CD14-positive monocyte (primary cell): Measurements from ENCODE around the gene NDUFA13. TPM values are rescaled to one million over a fixed set of nuclear protein-coding genes. Genes with fewer than 3 reads are reported as not detected.

Source experiments
- DNase-seq, 3 donors: peaks; one replicate each; pipeline ENCODE4 v3.0.0-alpha.2; 2011 to 2022
- H2AFZ ChIP-seq: 2 replicates; pipeline ENCODE4 v1.6.0; 2012; ENCODE audit warnings: mild to moderate bottlenecking, low read depth, low read length, inconsistent platforms; ENCODE audit not compliant: insufficient read depth, poor library complexity, severe bottlenecking
- H3K27ac ChIP-seq, 2 donors: 1 replicate in 1 of 2; 2 replicates in 1 of 2; pipeline ENCODE4 v1.5.1; 2012 to 2013; ENCODE audit warnings: low read length in 2 of 2, control low read depth in 1 of 2, inconsistent platforms in 1 of 2, low read depth in 1 of 2, mild to moderate bottlenecking in 1 of 2
- H3K27me3 ChIP-seq, 2 donors: one replicate each; pipeline versions ENCODE4 v1.6.0 to v1.6.1; 2011 to 2013; ENCODE audit warnings: low read length in 2 of 2; ENCODE audit not compliant: control insufficient read depth in 2 of 2, insufficient read depth in 2 of 2
- H3K36me3 ChIP-seq, 2 donors: replicated peaks in 1 of 2; 1 replicate in 1 of 2; 2 replicates in 1 of 2; pipeline versions ENCODE4 v1.5.1 to v1.6.1; 2012 to 2013; ENCODE audit warnings: low read length in 2 of 2, control low read depth in 1 of 2, inconsistent platforms in 1 of 2, mild to moderate bottlenecking in 1 of 2; ENCODE audit not compliant: insufficient read depth in 2 of 2, control insufficient read depth in 1 of 2
- H3K4me1 ChIP-seq, 2 donors: 1 replicate in 1 of 2; 2 replicates in 1 of 2; pipeline versions ENCODE4 v1.5.1 to v1.6.1; 2012 to 2013; ENCODE audit warnings: low read length in 2 of 2, control low read depth in 1 of 2, inconsistent platforms in 1 of 2, mild to moderate bottlenecking in 1 of 2, moderate library complexity in 1 of 2; ENCODE audit not compliant: insufficient read depth in 2 of 2, control insufficient read depth in 1 of 2
- H3K4me2 ChIP-seq: replicated peaks from 2 replicates; pipeline ENCODE3; 2012; ENCODE audit warnings: low read length, moderate library complexity, mild to moderate bottlenecking; ENCODE audit not compliant: poor library complexity, severe bottlenecking; ENCODE audit errors: extremely low read depth
- H3K4me3 ChIP-seq, 3 experiments: fragments of 200-600 bp in 1 of 3; sonication (generic) in 1 of 3; replicated peaks in 1 of 3; 1 replicate in 2 of 3; 2 replicates in 1 of 3; pipeline ENCODE4 v1.5.1; 2011 to 2013; ENCODE audit warnings: low read length in 3 of 3, mild to moderate bottlenecking in 3 of 3, control low read depth in 2 of 3, low read depth in 2 of 3, inconsistent platforms in 1 of 3, moderate library complexity in 1 of 3
- H3K79me2 ChIP-seq: 2 replicates; pipeline ENCODE4 v1.6.0; 2012; ENCODE audit warnings: mild to moderate bottlenecking, control low read depth, inconsistent platforms, low read length, moderate library complexity; ENCODE audit not compliant: insufficient read depth
- H3K9ac ChIP-seq: 2 replicates; pipeline ENCODE4 v1.6.0; 2017; ENCODE audit warnings: low read length, mild to moderate bottlenecking; ENCODE audit not compliant: insufficient read depth, poor library complexity, severe bottlenecking
- H3K9me3 ChIP-seq, 2 donors: replicated peaks in 1 of 2; 1 replicate in 1 of 2; 2 replicates in 1 of 2; pipeline versions ENCODE4 v1.5.1 to v1.6.1; 2012 to 2013; ENCODE audit warnings: low read length in 2 of 2, control low read depth in 1 of 2; ENCODE audit not compliant: control insufficient read depth in 1 of 2, insufficient read depth in 1 of 2
- H4K20me1 ChIP-seq: 2 replicates; pipeline ENCODE4 v1.6.0; 2012; ENCODE audit warnings: mild to moderate bottlenecking, low read length, control low read depth, moderate library complexity; ENCODE audit not compliant: insufficient read depth
- H3K27ac Mint-ChIP-seq, 7 donors: one replicate each; pipeline ENCODE4 v1.8.0; 2020; ENCODE audit warnings: mild to moderate bottlenecking in 7 of 7, mixed read lengths in 7 of 7, moderate library complexity in 6 of 7, inconsistent platforms in 2 of 7
- H3K27me3 Mint-ChIP-seq, 3 donors: one replicate each; pipeline ENCODE4 v1.8.0; 2021 to 2022; ENCODE audit warnings: low read depth in 3 of 3, mild to moderate bottlenecking in 3 of 3, mixed read lengths in 3 of 3, moderate library complexity in 3 of 3, inconsistent platforms in 1 of 3
- H3K36me3 Mint-ChIP-seq, 2 donors: one replicate each; pipeline ENCODE4 v1.8.0; 2020; ENCODE audit warnings: mixed read lengths in 2 of 2, inconsistent platforms in 1 of 2, mild to moderate bottlenecking in 1 of 2
- H3K4me1 Mint-ChIP-seq: one replicate; pipeline ENCODE4 v1.8.0; 2020; ENCODE audit warnings: mild to moderate bottlenecking, mixed read lengths
- H3K4me3 Mint-ChIP-seq, 2 donors: one replicate each; pipeline ENCODE4 v1.8.0; 2020; ENCODE audit warnings: mild to moderate bottlenecking in 2 of 2, mixed read lengths in 2 of 2, moderate library complexity in 1 of 2
- H3K9me3 Mint-ChIP-seq, 7 donors: one replicate each; pipeline ENCODE4 v1.8.0; 2020 to 2022; ENCODE audit warnings: mixed read lengths in 7 of 7, mild to moderate bottlenecking in 6 of 7, moderate library complexity in 6 of 7, inconsistent platforms in 2 of 7
- WGBS: methylation state at CpG from one replicate; pipeline ENCODE4 v1.1.5; 2013; ENCODE audit warnings: missing lambda C conversion rate; ENCODE audit not compliant: insufficient coverage; 5-methylcytosine and 5-hydroxymethylcytosine counted together
- intact Hi-C, 2 donors: fragments of 100-400 bp; cut with micrococcal nuclease; formaldehyde crosslinking; loops; one replicate each; pipeline versions ENCODE4 v1.15.0 to v1.15.1; 2023
- polyA plus RNA-seq, 3 donors: library from polyadenylated mRNA; depleted of rRNA in 1 of 3; unstranded in 2 of 3; stranded (reverse) in 1 of 3; fragments of 300-500 nt in 2 of 3; fragments of >200 nt in 1 of 3; fragmentation: Illumina TruSeq in 2 of 3; gene quantifications; 1 replicate in 2 of 3; 2 replicates in 1 of 3; pipeline ENCODE4 v1.2.3, GENCODE V29; 2012 to 2021
- TF ChIP-seq, protein P1 (sequence below): fragments of 200-600 bp; IDR thresholded peaks from one replicate; pipeline ENCODE4 v1.8.0; 2022; ENCODE audit warnings: antibody characterized with exemption, mild to moderate bottlenecking

Gene NDUFA13
- polyA plus RNA-seq, 3 donors: 86.7 to 433 (median 361) TPM

DNA sequence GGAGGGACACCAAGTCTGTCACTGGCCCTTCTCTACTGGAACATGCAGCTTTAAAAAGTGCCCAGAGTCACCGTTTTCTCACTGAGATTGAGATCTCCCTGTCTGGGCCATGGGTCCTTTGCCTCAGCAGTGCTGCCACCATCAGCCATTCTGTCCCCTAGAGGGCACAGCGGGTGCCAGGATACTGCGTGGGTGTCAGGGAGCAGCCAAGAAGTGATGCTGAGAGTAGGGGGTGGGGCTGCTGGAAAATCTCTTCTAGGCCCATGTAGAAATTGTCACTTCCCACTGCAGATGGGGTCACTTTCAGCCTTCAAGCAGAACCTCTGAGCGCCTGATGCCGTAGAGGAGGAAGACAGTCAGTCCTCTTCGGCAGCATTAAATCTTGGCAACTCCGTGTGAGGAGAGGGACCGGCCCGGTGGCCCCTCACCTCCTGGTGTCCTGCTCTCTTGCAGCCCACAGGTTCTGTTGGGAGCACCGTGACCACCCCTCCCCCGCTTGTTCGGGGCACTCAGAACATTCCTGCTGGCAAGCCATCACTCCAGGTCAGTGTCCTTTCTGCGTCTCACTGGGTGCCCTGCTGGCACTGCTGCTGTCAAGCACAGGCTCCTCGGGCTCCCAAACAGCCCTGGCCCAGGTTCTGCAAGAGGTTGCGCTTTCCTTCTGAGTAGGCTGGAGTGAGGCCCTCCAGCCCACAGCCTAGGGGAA is 22.0 kb upstream of the NDUFA13 start:
- H3K27ac ChIP-seq: peak overlapping the region in 1 of 2 donors; percentile 20

More for the DNA sequence above, 22.0 kb upstream of the NDUFA13 start:
- H3K4me3 Mint-ChIP-seq: no peak overlapping the region
- peaks cover 65 to 85% of the 10 kb centered on the region in 2 donors for H3K36me3 Mint-ChIP-seq
- H3K4me1 Mint-ChIP-seq: peaks cover 19% of the 10 kb centered on the region
- H3K27ac Mint-ChIP-seq: peak overlapping the region in 1 of 7 donors; percentile 58
- H3K36me3 ChIP-seq: peaks cover 70 to 81% of the 10 kb centered on the region in 2 donors
- H2AFZ ChIP-seq: no peak overlapping the region
- no peaks in the 10 kb centered on the region for H3K9me3 ChIP-seq
- intact Hi-C loops: loop anchor here in 1 of 2 donors (5.0 kb wide), 1 partner anchor 347 kb away; no protein-coding TSS in a partner anchor
- H3K4me3 ChIP-seq: no peak overlapping the region
- H3K4me1 ChIP-seq: peaks cover 14 to 17% of the 10 kb centered on the region in 2 donors
- peaks cover 0 to 1% (median 0%) of the 10 kb centered on the region in 3 donors for H3K27me3 Mint-ChIP-seq
- no peak overlapping the region for H3K9ac ChIP-seq
- WGBS: 98% methylated on average over 13 of the region's 15 CpGs
- peaks cover 0 to 2% (median 0%) of the 10 kb centered on the region in 7 donors for H3K9me3 Mint-ChIP-seq
- no peaks in the 10 kb centered on the region for H3K27me3 ChIP-seq
- peaks cover 54% of the 10 kb centered on the region for H4K20me1 ChIP-seq
- H3K79me2 ChIP-seq: peaks cover 43% of the 10 kb centered on the region
- DNase-seq: no peak
- H3K4me2 ChIP-seq: no peak overlapping the region
- TF ChIP-seq, protein P1, sequence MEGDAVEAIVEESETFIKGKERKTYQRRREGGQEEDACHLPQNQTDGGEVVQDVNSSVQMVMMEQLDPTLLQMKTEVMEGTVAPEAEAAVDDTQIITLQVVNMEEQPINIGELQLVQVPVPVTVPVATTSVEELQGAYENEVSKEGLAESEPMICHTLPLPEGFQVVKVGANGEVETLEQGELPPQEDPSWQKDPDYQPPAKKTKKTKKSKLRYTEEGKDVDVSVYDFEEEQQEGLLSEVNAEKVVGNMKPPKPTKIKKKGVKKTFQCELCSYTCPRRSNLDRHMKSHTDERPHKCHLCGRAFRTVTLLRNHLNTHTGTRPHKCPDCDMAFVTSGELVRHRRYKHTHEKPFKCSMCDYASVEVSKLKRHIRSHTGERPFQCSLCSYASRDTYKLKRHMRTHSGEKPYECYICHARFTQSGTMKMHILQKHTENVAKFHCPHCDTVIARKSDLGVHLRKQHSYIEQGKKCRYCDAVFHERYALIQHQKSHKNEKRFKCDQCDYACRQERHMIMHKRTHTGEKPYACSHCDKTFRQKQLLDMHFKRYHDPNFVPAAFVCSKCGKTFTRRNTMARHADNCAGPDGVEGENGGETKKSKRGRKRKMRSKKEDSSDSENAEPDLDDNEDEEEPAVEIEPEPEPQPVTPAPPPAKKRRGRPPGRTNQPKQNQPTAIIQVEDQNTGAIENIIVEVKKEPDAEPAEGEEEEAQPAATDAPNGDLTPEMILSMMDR: no peak
